Fibroblast of lung (primary cell): ENCODE data around the gene ERMAP.

ENCODE experiments used
- CTCF ChIP-seq, 2 donors: IDR thresholded peaks in 1 of 2; conservative IDR thresholded peaks in 1 of 2; 1 replicate in 1 of 2; 2 replicates in 1 of 2; pipeline ENCODE4 v1.5.1; 2011 to 2012; ENCODE audit warnings: low read length in 2 of 2, control low read depth in 1 of 2, inconsistent platforms in 1 of 2, low read depth in 1 of 2, mild to moderate bottlenecking in 1 of 2
- EZH2 ChIP-seq: IDR thresholded peaks from 2 replicates; pipeline ENCODE4 v1.5.1; 2012; ENCODE audit warnings: low read length, control low read depth, mild to moderate bottlenecking; ENCODE audit errors: missing control alignments

- TF ChIP-seq CTCF (conservative IDR thresholded peaks at IDR 0.05 in 1 of 2, IDR thresholded peaks at IDR 0.05 in 1 of 2; ENCODE audit: low read depth in 1 of 2, low read length in 2 of 2), result no peak
- no peak for TF ChIP-seq EZH2
Observed at GRCh38 chr1:42886800-42887199, 69.9 kb downstream of the ERMAP start.
